Measurements from ENCODE around the gene SOX10.

Gene SOX10

GRCh38 chr22:37983860-37984791, at the start of gene SOX10:
SOX10 (minus strand) TSS chr22:37984555; CDS start chr22:37983784, 771 bp downstream.
- no peak within 1 kb of the TSS for H3K4me3 ChIP-seq (ENCODE audit: low read depth in 1 of 2, low read length in 2 of 2)
- peaks cover 17% of the 10 kb centered on the region in 2 donors for H3K4me1 ChIP-seq (ENCODE audit: control insufficient read depth in 1 of 2, insufficient read depth in 2 of 2, low read length in 2 of 2)
- no peak within 1 kb of the TSS for H3K9ac ChIP-seq (ENCODE audit: low read depth in 1 of 2, low read length in 2 of 2)
- H3K27me3 ChIP-seq (ENCODE audit: control insufficient read depth in 1 of 2, insufficient read depth in 2 of 2, low read length in 2 of 2), result no peaks in the 10 kb centered on the region
- no peaks in the 10 kb centered on the region for H3K36me3 ChIP-seq (ENCODE audit: control insufficient read depth in 1 of 2, insufficient read depth in 2 of 2, low read length in 2 of 2)
- H3K9me3 ChIP-seq (ENCODE audit: control insufficient read depth in 1 of 2, low read length in 2 of 2), result no peaks in the 10 kb centered on the region
- no peak within 1 kb of the TSS for H3K27ac ChIP-seq (ENCODE audit: low read depth, low read length)

- no peaks in the 10 kb centered on the region for H3K27me3 ChIP-seq (ENCODE audit: control insufficient read depth in 1 of 2, insufficient read depth in 2 of 2, low read length in 2 of 2)
- peak overlapping the region; percentile 66 for H3K27ac ChIP-seq (ENCODE audit: low read depth, low read length)
- H3K4me1 ChIP-seq (ENCODE audit: control insufficient read depth in 1 of 2, insufficient read depth in 2 of 2, low read length in 2 of 2), result peaks cover 16 to 18% of the 10 kb centered on the region in 2 donors
- no peaks in the 10 kb centered on the region for H3K9me3 ChIP-seq (ENCODE audit: control insufficient read depth in 1 of 2, low read length in 2 of 2)
- H3K9ac ChIP-seq (ENCODE audit: low read depth in 1 of 2, low read length in 2 of 2), result peak overlapping the region in 1 of 2 donors; percentile 43
- H3K4me3 ChIP-seq (ENCODE audit: low read depth in 1 of 2, low read length in 2 of 2), result no peak overlapping the region
- H3K36me3 ChIP-seq (ENCODE audit: control insufficient read depth in 1 of 2, insufficient read depth in 2 of 2, low read length in 2 of 2), result no peaks in the 10 kb centered on the region
Measured at GRCh38 chr22:38033522-38034277, 49.3 kb upstream of the SOX10 start.

GRCh38 chr22:38032681-38033521, 48.5 kb upstream of the SOX10 start:
- H3K9ac ChIP-seq (ENCODE audit: low read depth in 1 of 2, low read length in 2 of 2), result no peak overlapping the region
- peaks cover 16 to 18% of the 10 kb centered on the region in 2 donors for H3K4me1 ChIP-seq (ENCODE audit: control insufficient read depth in 1 of 2, insufficient read depth in 2 of 2, low read length in 2 of 2)
- no peaks in the 10 kb centered on the region for H3K27me3 ChIP-seq (ENCODE audit: control insufficient read depth in 1 of 2, insufficient read depth in 2 of 2, low read length in 2 of 2)
- no peak overlapping the region for H3K27ac ChIP-seq (ENCODE audit: low read depth, low read length)
- H3K36me3 ChIP-seq (ENCODE audit: control insufficient read depth in 1 of 2, insufficient read depth in 2 of 2, low read length in 2 of 2), result no peaks in the 10 kb centered on the region
- no peak overlapping the region for H3K4me3 ChIP-seq (ENCODE audit: low read depth in 1 of 2, low read length in 2 of 2)
- H3K9me3 ChIP-seq (ENCODE audit: control insufficient read depth in 1 of 2, low read length in 2 of 2), result no peaks in the 10 kb centered on the region

- H3K36me3 ChIP-seq (ENCODE audit: control insufficient read depth in 1 of 2, insufficient read depth in 2 of 2, low read length in 2 of 2), result no peaks in the 10 kb centered on the region
- H3K9me3 ChIP-seq (ENCODE audit: control insufficient read depth in 1 of 2, low read length in 2 of 2), result no peaks in the 10 kb centered on the region
- no peaks in the 10 kb centered on the region for H3K27me3 ChIP-seq (ENCODE audit: control insufficient read depth in 1 of 2, insufficient read depth in 2 of 2, low read length in 2 of 2)
- no peak overlapping the region for H3K4me3 ChIP-seq (ENCODE audit: low read depth in 1 of 2, low read length in 2 of 2)
- peaks cover 16 to 18% of the 10 kb centered on the region in 2 donors for H3K4me1 ChIP-seq (ENCODE audit: control insufficient read depth in 1 of 2, insufficient read depth in 2 of 2, low read length in 2 of 2)
- no peak overlapping the region for H3K27ac ChIP-seq (ENCODE audit: low read depth, low read length)
- H3K9ac ChIP-seq (ENCODE audit: low read depth in 1 of 2, low read length in 2 of 2), result no peak overlapping the region
Measured at GRCh38 chr22:38031491-38031890, 47.1 kb upstream of the SOX10 start.

GRCh38 chr22:38030311-38031133, 46.2 kb upstream of the SOX10 start:
- Histone ChIP-seq H3K9ac (ENCODE audit: low read depth in 1 of 2, low read length in 2 of 2) (no peak overlapping the region), H3K4me1 (ENCODE audit: control insufficient read depth in 1 of 2, insufficient read depth in 2 of 2, low read length in 2 of 2) (peaks cover 16 to 18% of the 10 kb centered on the region in 2 donors), H3K27ac (ENCODE audit: low read depth, low read length) (no peak overlapping the region)

GRCh38 chr22:38029901-38030300, 45.5 kb upstream of the SOX10 start:
- H3K36me3 ChIP-seq (ENCODE audit: control insufficient read depth in 1 of 2, insufficient read depth in 2 of 2, low read length in 2 of 2), result no peaks in the 10 kb centered on the region
- H3K4me1 ChIP-seq (ENCODE audit: control insufficient read depth in 1 of 2, insufficient read depth in 2 of 2, low read length in 2 of 2), result peaks cover 16 to 18% of the 10 kb centered on the region in 2 donors
- no peak overlapping the region for H3K27ac ChIP-seq (ENCODE audit: low read depth, low read length)
- no peaks in the 10 kb centered on the region for H3K27me3 ChIP-seq (ENCODE audit: control insufficient read depth in 1 of 2, insufficient read depth in 2 of 2, low read length in 2 of 2)
- no peak overlapping the region for H3K9ac ChIP-seq (ENCODE audit: low read depth in 1 of 2, low read length in 2 of 2)
- no peaks in the 10 kb centered on the region for H3K9me3 ChIP-seq (ENCODE audit: control insufficient read depth in 1 of 2, low read length in 2 of 2)
- no peak overlapping the region for H3K4me3 ChIP-seq (ENCODE audit: low read depth in 1 of 2, low read length in 2 of 2)

More at GRCh38 chr22:38030311-38031133, 46.2 kb upstream of the SOX10 start:
- H3K36me3 ChIP-seq (ENCODE audit: control insufficient read depth in 1 of 2, insufficient read depth in 2 of 2, low read length in 2 of 2), result no peaks in the 10 kb centered on the region
- H3K9me3 ChIP-seq (ENCODE audit: control insufficient read depth in 1 of 2, low read length in 2 of 2), result no peaks in the 10 kb centered on the region
- no peak overlapping the region for H3K4me3 ChIP-seq (ENCODE audit: low read depth in 1 of 2, low read length in 2 of 2)
- H3K27me3 ChIP-seq (ENCODE audit: control insufficient read depth in 1 of 2, insufficient read depth in 2 of 2, low read length in 2 of 2), result no peaks in the 10 kb centered on the region

- peaks cover 13 to 17% of the 10 kb centered on the region in 2 donors for H3K4me1 ChIP-seq (ENCODE audit: control insufficient read depth in 1 of 2, insufficient read depth in 2 of 2, low read length in 2 of 2)
- no peaks in the 10 kb centered on the region for H3K36me3 ChIP-seq (ENCODE audit: control insufficient read depth in 1 of 2, insufficient read depth in 2 of 2, low read length in 2 of 2)
- no peaks in the 10 kb centered on the region for H3K27me3 ChIP-seq (ENCODE audit: control insufficient read depth in 1 of 2, insufficient read depth in 2 of 2, low read length in 2 of 2)
- no peak overlapping the region for H3K27ac ChIP-seq (ENCODE audit: low read depth, low read length)
- H3K4me3 ChIP-seq (ENCODE audit: low read depth in 1 of 2, low read length in 2 of 2), result no peak overlapping the region
- H3K9me3 ChIP-seq (ENCODE audit: control insufficient read depth in 1 of 2, low read length in 2 of 2), result no peaks in the 10 kb centered on the region
- no peak overlapping the region for H3K9ac ChIP-seq (ENCODE audit: low read depth in 1 of 2, low read length in 2 of 2)
Measured at GRCh38 chr22:38029370-38029769, 45.0 kb upstream of the SOX10 start.

- H3K9ac ChIP-seq (ENCODE audit: low read depth in 1 of 2, low read length in 2 of 2), result no peak overlapping the region
- no peaks in the 10 kb centered on the region for H3K27me3 ChIP-seq (ENCODE audit: control insufficient read depth in 1 of 2, insufficient read depth in 2 of 2, low read length in 2 of 2)
- H3K27ac ChIP-seq (ENCODE audit: low read depth, low read length), result no peak overlapping the region
Measured at GRCh38 chr22:38028344-38029130, 44.2 kb upstream of the SOX10 start.

More at GRCh38 chr22:38028344-38029130, 44.2 kb upstream of the SOX10 start:
- H3K4me3 ChIP-seq (ENCODE audit: low read depth in 1 of 2, low read length in 2 of 2), result no peak overlapping the region
- peaks cover 6 to 10% of the 10 kb centered on the region in 2 donors for H3K4me1 ChIP-seq (ENCODE audit: control insufficient read depth in 1 of 2, insufficient read depth in 2 of 2, low read length in 2 of 2)
- H3K36me3 ChIP-seq (ENCODE audit: control insufficient read depth in 1 of 2, insufficient read depth in 2 of 2, low read length in 2 of 2), result no peaks in the 10 kb centered on the region
- H3K9me3 ChIP-seq (ENCODE audit: control insufficient read depth in 1 of 2, low read length in 2 of 2), result no peaks in the 10 kb centered on the region

All from duodenal mucosa (tissue), 2 donors.